ENCODE data around the gene KLHL17. TPM values are rescaled to one million over a fixed set of nuclear protein-coding genes. Genes with fewer than 3 reads are reported as not detected.

Gene KLHL17
- total RNA-seq, 1 experiment from 2014 or later = 66.9 TPM

- Mint-ChIP-seq H3K36me3 (no peaks in the 10 kb centered on the region), H3K9me3 (no peaks in the 10 kb centered on the region), H3K27me3 (ENCODE audit: low read depth) (peaks cover 72% of the 10 kb centered on the region), H3K4me3 (peak overlapping the region; percentile 33), H3K4me1 (peaks cover 15% of the 10 kb centered on the region), H3K27ac (no peak overlapping the region)
- CTCF ChIA-PET = interaction anchor here (0.6 to 4.9 kb wide), 12 partner anchors 12 to 339 kb away, joined by 3 to 40 read pairs (median 4); partner anchors contain the start of gene AGRN
- POLR2A ChIA-PET = interaction anchor here (1.1 kb wide), 1 partner anchor 34 kb away, joined by 3 read pairs; no protein-coding TSS in a partner anchor
- DNase-seq (ENCODE audit: low spot score) (no peak), ATAC-seq (no peak)
- TF ChIP-seq, protein P1, sequence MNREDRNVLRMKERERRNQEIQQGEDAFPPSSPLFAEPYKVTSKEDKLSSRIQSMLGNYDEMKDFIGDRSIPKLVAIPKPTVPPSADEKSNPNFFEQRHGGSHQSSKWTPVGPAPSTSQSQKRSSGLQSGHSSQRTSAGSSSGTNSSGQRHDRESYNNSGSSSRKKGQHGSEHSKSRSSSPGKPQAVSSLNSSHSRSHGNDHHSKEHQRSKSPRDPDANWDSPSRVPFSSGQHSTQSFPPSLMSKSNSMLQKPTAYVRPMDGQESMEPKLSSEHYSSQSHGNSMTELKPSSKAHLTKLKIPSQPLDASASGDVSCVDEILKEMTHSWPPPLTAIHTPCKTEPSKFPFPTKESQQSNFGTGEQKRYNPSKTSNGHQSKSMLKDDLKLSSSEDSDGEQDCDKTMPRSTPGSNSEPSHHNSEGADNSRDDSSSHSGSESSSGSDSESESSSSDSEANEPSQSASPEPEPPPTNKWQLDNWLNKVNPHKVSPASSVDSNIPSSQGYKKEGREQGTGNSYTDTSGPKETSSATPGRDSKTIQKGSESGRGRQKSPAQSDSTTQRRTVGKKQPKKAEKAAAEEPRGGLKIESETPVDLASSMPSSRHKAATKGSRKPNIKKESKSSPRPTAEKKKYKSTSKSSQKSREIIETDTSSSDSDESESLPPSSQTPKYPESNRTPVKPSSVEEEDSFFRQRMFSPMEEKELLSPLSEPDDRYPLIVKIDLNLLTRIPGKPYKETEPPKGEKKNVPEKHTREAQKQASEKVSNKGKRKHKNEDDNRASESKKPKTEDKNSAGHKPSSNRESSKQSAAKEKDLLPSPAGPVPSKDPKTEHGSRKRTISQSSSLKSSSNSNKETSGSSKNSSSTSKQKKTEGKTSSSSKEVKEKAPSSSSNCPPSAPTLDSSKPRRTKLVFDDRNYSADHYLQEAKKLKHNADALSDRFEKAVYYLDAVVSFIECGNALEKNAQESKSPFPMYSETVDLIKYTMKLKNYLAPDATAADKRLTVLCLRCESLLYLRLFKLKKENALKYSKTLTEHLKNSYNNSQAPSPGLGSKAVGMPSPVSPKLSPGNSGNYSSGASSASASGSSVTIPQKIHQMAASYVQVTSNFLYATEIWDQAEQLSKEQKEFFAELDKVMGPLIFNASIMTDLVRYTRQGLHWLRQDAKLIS (CRISPR knock-in tag; IDR thresholded peaks at IDR 0.05; ENCODE audit: borderline replicate concordance) = no peak
- no peak for TF ChIP-seq PRRX2 (CRISPR knock-in tag; IDR thresholded peaks at IDR 0.05)
- TF ChIP-seq, protein P2, sequence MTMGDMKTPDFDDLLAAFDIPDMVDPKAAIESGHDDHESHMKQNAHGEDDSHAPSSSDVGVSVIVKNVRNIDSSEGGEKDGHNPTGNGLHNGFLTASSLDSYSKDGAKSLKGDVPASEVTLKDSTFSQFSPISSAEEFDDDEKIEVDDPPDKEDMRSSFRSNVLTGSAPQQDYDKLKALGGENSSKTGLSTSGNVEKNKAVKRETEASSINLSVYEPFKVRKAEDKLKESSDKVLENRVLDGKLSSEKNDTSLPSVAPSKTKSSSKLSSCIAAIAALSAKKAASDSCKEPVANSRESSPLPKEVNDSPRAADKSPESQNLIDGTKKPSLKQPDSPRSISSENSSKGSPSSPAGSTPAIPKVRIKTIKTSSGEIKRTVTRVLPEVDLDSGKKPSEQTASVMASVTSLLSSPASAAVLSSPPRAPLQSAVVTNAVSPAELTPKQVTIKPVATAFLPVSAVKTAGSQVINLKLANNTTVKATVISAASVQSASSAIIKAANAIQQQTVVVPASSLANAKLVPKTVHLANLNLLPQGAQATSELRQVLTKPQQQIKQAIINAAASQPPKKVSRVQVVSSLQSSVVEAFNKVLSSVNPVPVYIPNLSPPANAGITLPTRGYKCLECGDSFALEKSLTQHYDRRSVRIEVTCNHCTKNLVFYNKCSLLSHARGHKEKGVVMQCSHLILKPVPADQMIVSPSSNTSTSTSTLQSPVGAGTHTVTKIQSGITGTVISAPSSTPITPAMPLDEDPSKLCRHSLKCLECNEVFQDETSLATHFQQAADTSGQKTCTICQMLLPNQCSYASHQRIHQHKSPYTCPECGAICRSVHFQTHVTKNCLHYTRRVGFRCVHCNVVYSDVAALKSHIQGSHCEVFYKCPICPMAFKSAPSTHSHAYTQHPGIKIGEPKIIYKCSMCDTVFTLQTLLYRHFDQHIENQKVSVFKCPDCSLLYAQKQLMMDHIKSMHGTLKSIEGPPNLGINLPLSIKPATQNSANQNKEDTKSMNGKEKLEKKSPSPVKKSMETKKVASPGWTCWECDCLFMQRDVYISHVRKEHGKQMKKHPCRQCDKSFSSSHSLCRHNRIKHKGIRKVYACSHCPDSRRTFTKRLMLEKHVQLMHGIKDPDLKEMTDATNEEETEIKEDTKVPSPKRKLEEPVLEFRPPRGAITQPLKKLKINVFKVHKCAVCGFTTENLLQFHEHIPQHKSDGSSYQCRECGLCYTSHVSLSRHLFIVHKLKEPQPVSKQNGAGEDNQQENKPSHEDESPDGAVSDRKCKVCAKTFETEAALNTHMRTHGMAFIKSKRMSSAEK (CRISPR knock-in tag; IDR thresholded peaks at IDR 0.05; ENCODE audit: borderline replicate concordance) = no peak
- no peak for TF ChIP-seq NFATC4 (CRISPR knock-in tag; IDR thresholded peaks at IDR 0.05)
- no peak for TF ChIP-seq ZNF232 (CRISPR knock-in tag; IDR thresholded peaks at IDR 0.05)
- no peak for TF ChIP-seq RELA (CRISPR knock-in tag; IDR thresholded peaks at IDR 0.05; ENCODE audit: borderline replicate concordance)
- no peak for TF ChIP-seq EMX1 (CRISPR knock-in tag; IDR thresholded peaks at IDR 0.05)
- no peak for TF ChIP-seq GRHL2 (CRISPR knock-in tag; IDR thresholded peaks at IDR 0.05; ENCODE audit: insufficient replicate concordance, severe bottlenecking)
- TF ChIP-seq ZNF396 (CRISPR knock-in tag; IDR thresholded peaks at IDR 0.05; ENCODE audit: borderline replicate concordance) = no peak
- TF ChIP-seq, protein P3, sequence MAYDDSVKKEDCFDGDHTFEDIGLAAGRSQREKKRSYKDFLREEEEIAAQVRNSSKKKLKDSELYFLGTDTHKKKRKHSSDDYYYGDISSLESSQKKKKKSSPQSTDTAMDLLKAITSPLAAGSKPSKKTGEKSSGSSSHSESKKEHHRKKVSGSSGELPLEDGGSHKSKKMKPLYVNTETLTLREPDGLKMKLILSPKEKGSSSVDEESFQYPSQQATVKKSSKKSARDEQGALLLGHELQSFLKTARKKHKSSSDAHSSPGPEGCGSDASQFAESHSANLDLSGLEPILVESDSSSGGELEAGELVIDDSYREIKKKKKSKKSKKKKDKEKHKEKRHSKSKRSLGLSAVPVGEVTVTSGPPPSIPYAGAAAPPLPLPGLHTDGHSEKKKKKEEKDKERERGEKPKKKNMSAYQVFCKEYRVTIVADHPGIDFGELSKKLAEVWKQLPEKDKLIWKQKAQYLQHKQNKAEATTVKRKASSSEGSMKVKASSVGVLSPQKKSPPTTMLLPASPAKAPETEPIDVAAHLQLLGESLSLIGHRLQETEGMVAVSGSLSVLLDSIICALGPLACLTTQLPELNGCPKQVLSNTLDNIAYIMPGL (CRISPR knock-in tag; IDR thresholded peaks at IDR 0.05) = no peak
- no peak for TF ChIP-seq ZNF671 (CRISPR knock-in tag; IDR thresholded peaks at IDR 0.05)
- TF ChIP-seq, protein P4, sequence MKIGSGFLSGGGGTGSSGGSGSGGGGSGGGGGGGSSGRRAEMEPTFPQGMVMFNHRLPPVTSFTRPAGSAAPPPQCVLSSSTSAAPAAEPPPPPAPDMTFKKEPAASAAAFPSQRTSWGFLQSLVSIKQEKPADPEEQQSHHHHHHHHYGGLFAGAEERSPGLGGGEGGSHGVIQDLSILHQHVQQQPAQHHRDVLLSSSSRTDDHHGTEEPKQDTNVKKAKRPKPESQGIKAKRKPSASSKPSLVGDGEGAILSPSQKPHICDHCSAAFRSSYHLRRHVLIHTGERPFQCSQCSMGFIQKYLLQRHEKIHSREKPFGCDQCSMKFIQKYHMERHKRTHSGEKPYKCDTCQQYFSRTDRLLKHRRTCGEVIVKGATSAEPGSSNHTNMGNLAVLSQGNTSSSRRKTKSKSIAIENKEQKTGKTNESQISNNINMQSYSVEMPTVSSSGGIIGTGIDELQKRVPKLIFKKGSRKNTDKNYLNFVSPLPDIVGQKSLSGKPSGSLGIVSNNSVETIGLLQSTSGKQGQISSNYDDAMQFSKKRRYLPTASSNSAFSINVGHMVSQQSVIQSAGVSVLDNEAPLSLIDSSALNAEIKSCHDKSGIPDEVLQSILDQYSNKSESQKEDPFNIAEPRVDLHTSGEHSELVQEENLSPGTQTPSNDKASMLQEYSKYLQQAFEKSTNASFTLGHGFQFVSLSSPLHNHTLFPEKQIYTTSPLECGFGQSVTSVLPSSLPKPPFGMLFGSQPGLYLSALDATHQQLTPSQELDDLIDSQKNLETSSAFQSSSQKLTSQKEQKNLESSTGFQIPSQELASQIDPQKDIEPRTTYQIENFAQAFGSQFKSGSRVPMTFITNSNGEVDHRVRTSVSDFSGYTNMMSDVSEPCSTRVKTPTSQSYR (CRISPR knock-in tag; IDR thresholded peaks at IDR 0.05) = no peak
- TF ChIP-seq FOXP1 (CRISPR knock-in tag; IDR thresholded peaks at IDR 0.05; ENCODE audit: borderline replicate concordance) = no peak
- TF ChIP-seq ZNF219 (CRISPR knock-in tag; IDR thresholded peaks at IDR 0.05; ENCODE audit: borderline replicate concordance) = no peak
- TF ChIP-seq GTF2I (CRISPR knock-in tag; conservative IDR thresholded peaks at IDR 0.05) = no peak
Measured at GRCh38 chr1:939511-940106, 20.8 kb upstream of the KLHL17 start.
